GM19240 (cell line): ENCODE data around the gene TOP3A.
"Not testable (repeated sequence)": the region's sequence is repeated elsewhere in the genome, so short reads cannot be mapped to it uniquely, and the experiment has no call there.

ENCODE experiments used
- DNase-seq: peaks from one replicate; pipeline ENCODE4 v3.0.0; 2011; ENCODE audit warnings: low spot score; ENCODE audit not compliant: insufficient read length

Gene TOP3A

GRCh38 chr17:18323507-18324139 is 8.8 kb upstream of the TOP3A start:
- DNase-seq: no peak

DNA sequence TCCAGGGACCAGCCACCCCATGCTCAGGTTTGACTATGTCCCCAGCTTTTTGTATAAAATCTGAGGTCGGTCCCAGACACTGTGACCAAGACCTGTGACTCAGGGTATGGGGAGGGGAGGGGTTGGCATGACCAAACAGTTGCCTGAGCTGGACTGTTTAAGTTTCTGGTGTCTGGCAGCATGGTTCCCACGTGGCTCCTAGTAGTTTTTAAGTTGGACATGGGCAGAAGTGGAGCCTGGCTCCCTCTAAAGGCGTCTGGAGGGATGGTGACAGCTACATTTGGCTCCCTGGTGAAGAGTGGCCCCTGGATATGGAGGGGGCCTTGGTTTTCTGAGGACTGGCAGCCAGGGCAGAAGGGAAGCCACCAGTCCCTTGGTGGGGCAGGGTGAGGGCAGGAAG is 8.2 kb upstream of the TOP3A start:
- DNase-seq: no peak

GRCh38 chr17:18322522-18322921 is 7.7 kb upstream of the TOP3A start:
- DNase-seq: no peak

DNA sequence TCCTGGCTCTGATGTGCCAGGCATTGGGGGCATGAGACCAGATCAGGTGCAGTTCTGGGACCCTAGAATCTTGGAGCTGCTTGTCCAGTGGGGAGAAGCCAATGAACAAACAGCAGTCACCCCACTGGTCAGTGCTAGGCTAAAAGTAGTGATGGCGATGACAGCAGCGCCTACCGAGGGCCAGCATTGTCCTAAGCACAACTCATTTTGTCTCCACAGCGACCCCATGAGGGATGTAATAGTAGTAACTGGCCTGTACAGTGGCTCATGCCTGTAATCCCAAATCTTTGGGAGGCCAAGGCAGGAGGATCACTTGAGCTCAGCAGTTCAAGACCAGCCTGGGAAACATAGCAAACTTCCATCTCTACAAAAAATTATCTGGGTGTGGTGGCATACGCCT is 6.5 kb upstream of the TOP3A start:
- DNase-seq: no peak

GRCh38 chr17:18320301-18320700 is 5.5 kb upstream of the TOP3A start:
- no peak for DNase-seq

- DNase-seq: no peak
Measured at GRCh38 chr17:18319604-18320256, 4.9 kb upstream of the TOP3A start.

DNA sequence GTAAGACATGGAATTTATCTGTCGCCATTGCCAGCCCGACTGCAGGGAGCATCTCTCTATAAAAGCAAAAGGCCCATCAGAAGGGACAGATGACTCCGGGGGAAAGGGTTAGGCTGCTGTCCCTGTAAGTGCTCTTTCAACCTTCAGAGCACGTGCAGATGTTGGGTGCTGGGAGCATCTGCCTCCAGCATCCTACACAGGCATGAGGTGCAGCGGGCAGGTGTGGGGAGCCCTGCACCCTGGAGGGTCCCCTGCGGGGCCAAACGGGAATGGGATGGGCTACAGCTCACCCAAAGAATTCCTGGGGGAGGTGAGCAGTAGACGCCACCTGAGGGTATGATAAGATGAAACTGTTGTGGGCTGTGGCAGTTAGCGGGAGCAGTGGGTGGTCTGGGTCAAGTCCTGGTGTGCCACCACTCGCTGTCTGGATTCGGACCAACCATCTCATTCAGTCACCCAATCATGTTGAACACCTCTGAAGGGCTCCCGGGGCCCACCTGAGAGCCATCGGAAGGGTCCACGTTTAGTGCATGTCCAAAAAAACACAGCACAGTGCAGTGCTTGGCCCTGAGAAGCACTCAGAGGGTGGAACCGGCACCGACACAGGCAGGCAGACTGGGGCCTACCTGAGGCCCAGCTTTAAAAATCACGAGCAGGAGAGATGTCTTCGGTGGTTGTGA is 4.1 kb upstream of the TOP3A start:
- DNase-seq: no peak

DNA sequence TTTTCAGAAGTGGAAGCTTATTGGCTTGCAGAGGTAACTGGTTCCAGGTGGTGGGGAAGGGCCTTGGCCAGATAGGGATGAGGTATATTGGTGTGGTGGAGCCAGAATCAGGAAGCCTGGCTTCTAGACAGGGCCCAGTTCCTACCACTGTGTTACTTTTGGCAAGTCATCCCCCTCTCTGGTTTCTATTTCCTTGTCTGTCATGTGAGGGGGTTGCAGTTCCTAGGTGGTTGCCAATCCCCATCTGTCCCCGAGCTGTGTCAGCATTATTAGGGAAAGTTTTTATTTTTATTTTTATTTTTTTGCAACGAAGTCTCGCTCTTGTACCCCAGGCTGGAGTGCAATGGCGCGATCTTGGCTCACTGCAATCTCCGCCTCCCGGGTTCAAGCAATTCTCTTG is 3.3 kb upstream of the TOP3A start:
- no peak for DNase-seq

GRCh38 chr17:18315961-18316360 is 1.2 kb upstream of the TOP3A start:
- no peak for DNase-seq

- no peak for DNase-seq
Measured at GRCh38 chr17:18315562-18315922, 748 bp upstream of the TOP3A start.

GRCh38 chr17:18314059-18314730 is 599 bp downstream of the TOP3A start:
- no peak for DNase-seq

GRCh38 chr17:18309202-18309601 is 5.6 kb downstream of the TOP3A start:
- no peak for DNase-seq

- not testable (repeated sequence) for DNase-seq
Measured at GRCh38 chr17:18303206-18303605, 11.6 kb downstream of the TOP3A start.

GRCh38 chr17:18300725-18301480 is 13.9 kb downstream of the TOP3A start:
- no peak for DNase-seq

DNA sequence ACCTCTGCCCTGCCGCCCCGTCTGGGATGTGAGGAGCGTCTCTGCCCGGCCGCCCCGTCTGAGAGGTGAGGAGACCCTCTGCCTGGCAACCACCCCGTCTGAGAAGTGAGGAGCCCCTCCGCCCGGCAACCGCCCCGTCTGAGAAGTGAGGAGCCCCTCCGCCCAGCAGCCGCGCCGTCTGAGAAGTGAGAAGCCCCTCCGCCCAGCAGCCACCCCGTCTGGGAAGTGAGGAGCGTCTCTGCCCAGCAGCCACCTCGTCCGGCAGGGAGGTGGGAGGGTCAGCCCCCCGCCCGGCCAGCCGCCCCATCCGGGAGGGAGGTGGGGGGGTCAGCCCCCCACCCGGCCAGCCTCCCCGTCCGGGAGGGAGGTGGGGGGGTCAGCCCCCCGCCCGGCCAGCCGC is 16.7 kb downstream of the TOP3A start:
- DNase-seq: not testable (repeated sequence)

DNA sequence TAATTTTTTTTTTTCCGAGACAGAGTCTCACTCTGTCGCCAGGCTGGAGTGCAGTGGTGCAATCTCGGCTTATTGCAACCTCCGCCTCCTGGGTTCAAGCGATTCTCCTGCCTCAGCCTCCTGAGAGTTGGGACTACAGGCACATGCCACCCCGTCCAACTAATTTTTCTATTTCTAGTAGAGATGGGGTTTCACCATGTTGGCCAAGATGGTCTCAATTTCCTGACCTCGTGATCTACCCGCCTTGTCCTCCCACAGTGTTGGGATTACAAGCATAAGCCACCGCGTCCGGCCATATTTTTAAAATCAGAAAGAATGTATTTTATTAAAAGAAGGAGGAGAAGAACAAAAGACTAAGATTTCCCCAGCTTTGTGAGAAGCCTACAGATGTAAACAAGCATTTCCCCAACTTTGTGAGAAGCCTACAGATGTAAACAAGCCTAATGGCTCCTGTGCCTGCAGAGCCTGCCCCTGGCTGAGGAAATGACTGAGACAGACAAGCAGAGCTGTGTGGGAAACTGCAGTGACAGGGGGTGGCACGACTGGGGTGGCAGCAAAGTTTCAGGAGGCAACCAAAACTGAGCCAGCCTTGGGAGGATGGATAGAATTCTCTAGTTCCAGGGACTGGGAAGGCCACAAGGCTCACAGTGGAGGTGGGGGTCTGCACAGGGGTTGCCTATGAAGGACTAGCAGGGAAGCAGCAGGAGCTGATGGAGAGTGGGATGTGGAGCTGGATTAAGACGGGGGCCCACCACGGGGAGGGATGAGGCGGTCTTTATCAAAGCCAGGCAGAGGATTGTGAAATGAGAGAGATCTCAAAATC is 22.9 kb downstream of the TOP3A start:
- DNase-seq: no peak

GRCh38 chr17:18285296-18285695 is 29.5 kb downstream of the TOP3A start:
- no peak for DNase-seq

DNA sequence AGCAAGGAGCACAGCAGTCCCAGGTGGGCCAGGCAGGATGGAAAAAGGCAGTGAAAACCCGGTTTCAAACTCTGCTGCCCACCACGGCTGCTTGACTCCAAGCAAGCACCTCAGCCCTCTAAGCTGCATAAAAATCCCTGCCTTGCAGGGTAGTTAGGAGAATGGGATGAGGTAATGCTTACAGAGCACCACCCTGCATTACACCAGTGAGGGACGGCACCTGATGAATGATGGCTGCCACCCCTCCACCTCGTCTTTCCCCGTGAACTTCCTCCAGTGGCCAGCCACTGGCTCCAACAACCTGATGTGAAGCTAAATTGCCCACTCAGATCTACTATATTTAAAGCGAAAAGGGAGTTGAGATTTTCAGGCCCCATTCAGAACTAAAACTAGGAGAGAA is 33.0 kb downstream of the TOP3A start:
- no peak for DNase-seq

DNA sequence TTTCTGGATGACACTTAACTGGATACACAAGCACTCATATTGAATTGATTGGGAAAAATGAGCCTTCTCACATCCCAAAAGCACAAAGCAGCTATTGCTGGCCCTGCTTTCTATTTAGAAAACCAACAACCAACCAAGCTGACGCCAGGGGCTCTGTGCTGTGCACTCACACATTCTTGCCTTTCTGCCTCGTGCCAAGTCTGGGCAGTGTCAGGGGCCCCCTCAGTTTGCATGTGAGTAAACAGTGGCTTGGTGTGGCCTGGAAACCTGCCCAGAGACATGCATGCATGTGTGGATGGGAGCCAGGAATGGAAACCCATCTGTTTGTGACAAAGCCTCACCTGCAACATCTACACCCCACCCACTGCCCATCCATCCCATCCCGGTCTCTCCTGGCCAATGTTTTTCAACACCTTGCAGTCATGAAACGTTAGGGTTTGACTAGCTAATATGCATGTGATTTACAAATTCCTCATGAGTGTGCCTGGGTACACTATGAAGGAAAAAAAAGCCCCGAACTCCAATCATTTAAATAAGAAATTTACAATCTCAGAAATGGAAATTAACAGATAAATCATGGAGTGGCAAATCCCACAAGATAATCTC is 33.9 kb downstream of the TOP3A start:
- no peak for DNase-seq

GRCh38 chr17:18280249-18280648 is 34.5 kb downstream of the TOP3A start:
- no peak for DNase-seq
